ENCODE data around the gene XDH. TPM values are rescaled to one million over a fixed set of nuclear protein-coding genes. Genes with fewer than 3 reads are reported as not detected.

XDH gene
- total RNA-seq = under 0.01 and 0.06 TPM in 2 replicates

DNA sequence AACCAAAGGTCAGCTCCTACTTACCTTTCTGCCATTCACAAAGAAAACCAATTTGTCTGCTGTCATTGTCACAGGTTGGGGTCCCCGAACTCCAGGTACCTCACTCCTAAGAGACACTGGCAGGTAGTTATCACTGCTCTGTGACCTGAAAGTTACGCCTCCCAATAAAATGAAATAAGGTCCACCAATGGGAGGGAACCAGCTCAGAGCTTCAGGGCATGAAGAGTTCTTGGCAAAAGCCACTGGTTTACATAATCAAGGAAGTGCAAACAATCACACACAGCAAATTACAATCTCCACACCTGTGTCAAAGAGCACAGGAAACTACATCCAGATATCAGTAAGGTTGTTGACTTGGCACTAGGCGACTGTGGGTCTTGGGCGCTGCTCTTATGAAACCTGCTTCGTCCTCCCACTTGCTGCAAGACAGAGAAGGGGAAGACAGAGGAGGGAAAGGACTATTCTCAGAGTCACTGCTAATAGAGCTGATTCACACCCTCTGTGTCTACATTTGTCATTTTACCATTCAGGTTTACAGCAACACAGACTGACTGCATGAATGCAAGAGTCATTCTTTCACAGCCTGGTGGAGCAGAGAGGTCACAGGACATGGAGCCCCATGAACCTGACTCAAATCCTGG is at the start of gene XDH:
Gene XDH (minus strand): TSS at position 142 of the 641 bp plus-strand sequence. CDS start 76 bp downstream, at position 66.

Other genes starting within 250 kb of the XDH start
- gene CAPN14, start 197.2 kb downstream of the XDH start, total RNA-seq = 0.12 and 0.26 TPM in 2 replicates
- 68.3 and 108 TPM in 2 replicates for gene EHD3, start 180.6 kb downstream of the XDH start, total RNA-seq
- not detected in 2 replicates for gene SRD5A2, start 166.2 kb upstream of the XDH start, total RNA-seq